ENCODE data around the gene CPXM1. TPM values are rescaled to one million over a fixed set of nuclear protein-coding genes. Genes with fewer than 3 reads are reported as not detected.

The CPXM1 gene
- total RNA-seq, 1 experiment from 2014 or later: not detected

DNA sequence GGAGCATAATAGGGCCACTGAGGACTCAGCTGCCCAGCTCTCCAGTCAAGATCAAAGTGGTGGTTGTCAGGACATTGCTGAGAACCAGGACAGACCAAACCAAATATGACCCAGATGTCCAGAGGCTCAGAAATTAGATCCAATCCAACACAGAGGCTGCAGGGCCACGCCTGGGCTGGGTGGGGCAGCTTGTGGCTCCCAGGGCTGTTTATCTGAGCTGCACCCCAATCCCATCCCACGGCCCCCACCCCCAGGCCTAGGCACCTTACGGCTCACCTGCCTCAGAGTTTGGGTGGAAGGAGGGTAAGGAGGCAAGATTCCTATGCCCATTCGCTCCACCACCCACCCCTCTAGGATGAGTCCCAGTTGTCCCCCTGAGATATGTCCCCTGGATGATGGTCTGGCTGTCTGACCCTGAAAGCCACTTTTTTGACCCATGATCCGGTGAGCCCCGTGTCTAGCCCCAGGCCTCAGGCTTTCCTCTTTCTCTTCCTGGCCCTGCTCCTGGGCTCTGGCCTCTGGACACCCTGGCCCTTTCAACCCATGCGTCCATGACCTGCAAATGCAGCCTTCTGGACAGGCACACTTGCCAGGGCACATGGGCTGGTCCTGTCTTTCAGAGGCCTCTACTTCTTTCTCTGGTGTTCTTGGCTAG lies 40.0 kb downstream of the CPXM1 start:
- Histone ChIP-seq H3K27me3 (ENCODE audit: low read length) (no peaks in the 10 kb centered on the region), H3K4me1 (ENCODE audit: insufficient read depth, low read length) (peaks cover 5% of the 10 kb centered on the region; the same call in 1 of the 2 replicates), H4K20me1 (ENCODE audit: low read length) (no peaks in the 10 kb centered on the region), H3K9ac (ENCODE audit: low read length) (no peak overlapping the region), H3K36me3 (ENCODE audit: low read depth, low read length) (no peaks in the 10 kb centered on the region), H3K79me2 (ENCODE audit: low read length) (no peaks in the 10 kb centered on the region), H2AFZ (ENCODE audit: low read length) (no peak overlapping the region), H3K4me3 (ENCODE audit: low read length) (no peak overlapping the region), H3K27ac (ENCODE audit: low read length) (no peak overlapping the region), H3K9me2 (replicated peaks; ENCODE audit: low read length) (no peaks in the 10 kb centered on the region), H3K4me2 (ENCODE audit: low read length) (no peak overlapping the region), H3F3A (ENCODE audit: low read length, unreplicated experiment) (no peaks in the 10 kb centered on the region), H3K9me3 (ENCODE audit: low read length) (no peaks in the 10 kb centered on the region)
- no TSS peak for BruUV-seq (replicated peaks)
- ChIA-PET CTCF (no interaction called here), POLR2A (ENCODE audit: unreplicated experiment) (no interaction called here)
- TF ChIP-seq EZH2 (IDR thresholded peaks at IDR 0.05; ENCODE audit: low read length, unreplicated experiment) (no peak), EZH2phosphoT487 (IDR thresholded peaks at IDR 0.05; ENCODE audit: borderline replicate concordance, low read length) (no peak)
- TF ChIP-seq, protein P1, sequence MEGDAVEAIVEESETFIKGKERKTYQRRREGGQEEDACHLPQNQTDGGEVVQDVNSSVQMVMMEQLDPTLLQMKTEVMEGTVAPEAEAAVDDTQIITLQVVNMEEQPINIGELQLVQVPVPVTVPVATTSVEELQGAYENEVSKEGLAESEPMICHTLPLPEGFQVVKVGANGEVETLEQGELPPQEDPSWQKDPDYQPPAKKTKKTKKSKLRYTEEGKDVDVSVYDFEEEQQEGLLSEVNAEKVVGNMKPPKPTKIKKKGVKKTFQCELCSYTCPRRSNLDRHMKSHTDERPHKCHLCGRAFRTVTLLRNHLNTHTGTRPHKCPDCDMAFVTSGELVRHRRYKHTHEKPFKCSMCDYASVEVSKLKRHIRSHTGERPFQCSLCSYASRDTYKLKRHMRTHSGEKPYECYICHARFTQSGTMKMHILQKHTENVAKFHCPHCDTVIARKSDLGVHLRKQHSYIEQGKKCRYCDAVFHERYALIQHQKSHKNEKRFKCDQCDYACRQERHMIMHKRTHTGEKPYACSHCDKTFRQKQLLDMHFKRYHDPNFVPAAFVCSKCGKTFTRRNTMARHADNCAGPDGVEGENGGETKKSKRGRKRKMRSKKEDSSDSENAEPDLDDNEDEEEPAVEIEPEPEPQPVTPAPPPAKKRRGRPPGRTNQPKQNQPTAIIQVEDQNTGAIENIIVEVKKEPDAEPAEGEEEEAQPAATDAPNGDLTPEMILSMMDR (conservative IDR thresholded peaks at IDR 0.05; ENCODE audit: low read depth, low read length): no peak
- no peak for DNase-seq
- intact Hi-C loops (cut with micrococcal nuclease): no loop called here
- ATAC-seq: no peak

DNA sequence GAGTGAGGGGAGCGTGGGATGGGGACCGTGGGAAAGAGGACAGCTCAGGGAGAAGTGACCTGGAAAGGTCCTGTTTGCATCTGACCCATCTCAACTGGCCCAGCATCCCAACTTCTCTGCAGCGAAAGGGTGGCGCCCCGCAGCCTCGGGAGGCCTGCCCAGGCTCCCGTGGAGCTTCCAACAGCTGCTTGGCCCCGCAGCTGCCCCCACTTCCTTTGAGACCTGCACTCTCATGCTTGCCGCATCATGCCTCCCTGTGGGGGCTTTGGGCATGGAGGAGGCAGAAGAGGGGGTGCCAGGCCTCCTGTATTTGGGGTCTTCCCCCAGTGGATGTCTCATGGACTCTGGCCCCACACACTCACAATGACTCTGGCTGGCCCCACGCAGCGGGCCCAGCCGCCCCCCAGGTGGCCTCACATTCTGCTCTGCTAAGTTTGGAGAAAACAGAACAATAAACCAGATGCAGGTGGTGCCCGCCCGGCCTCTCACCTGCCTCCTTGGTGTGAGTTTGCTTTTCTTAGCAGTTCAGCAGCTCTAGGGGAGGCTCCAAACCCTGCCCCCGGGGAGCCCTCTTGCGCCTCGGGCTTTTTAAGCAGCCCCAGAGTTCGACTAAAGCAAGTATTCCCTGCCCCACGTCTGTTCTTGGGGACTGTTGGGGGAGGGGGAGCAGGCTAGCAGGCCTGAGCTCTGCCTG lies 40.7 kb downstream of the CPXM1 start:
- H3K4me1 ChIP-seq (ENCODE audit: insufficient read depth, low read length): peaks cover 5% of the 10 kb centered on the region; the same call in 1 of the 2 replicates
- no peaks in the 10 kb centered on the region for H4K20me1 ChIP-seq (ENCODE audit: low read length)
- ChIA-PET POLR2A (ENCODE audit: unreplicated experiment) (interaction anchor here (0.6 kb wide), 1 partner anchor 137 kb away, joined by 6 read pairs; no protein-coding TSS in a partner anchor), CTCF (no interaction called here)
- no peaks in the 10 kb centered on the region for H3K79me2 ChIP-seq (ENCODE audit: low read length)
- no peak overlapping the region for H2AFZ ChIP-seq (ENCODE audit: low read length)
- ATAC-seq: no peak
- no peak overlapping the region for H3K9ac ChIP-seq (ENCODE audit: low read length)
- BruUV-seq (replicated peaks): no TSS peak
- H3K9me3 ChIP-seq (ENCODE audit: low read length): no peaks in the 10 kb centered on the region
- H3K4me2 ChIP-seq (ENCODE audit: low read length): no peak overlapping the region
- H3K9me2 ChIP-seq (replicated peaks; ENCODE audit: low read length): no peaks in the 10 kb centered on the region
- intact Hi-C loops (cut with micrococcal nuclease): no loop called here
- TF ChIP-seq, protein P1 (conservative IDR thresholded peaks at IDR 0.05; ENCODE audit: low read depth, low read length): no peak
- TF ChIP-seq EZH2phosphoT487 (IDR thresholded peaks at IDR 0.05; ENCODE audit: borderline replicate concordance, low read length) (no peak), EZH2 (IDR thresholded peaks at IDR 0.05; ENCODE audit: low read length, unreplicated experiment) (no peak)
- no peak overlapping the region for H3K27ac ChIP-seq (ENCODE audit: low read length)
- H3K27me3 ChIP-seq (ENCODE audit: low read length): no peaks in the 10 kb centered on the region
- no peaks in the 10 kb centered on the region for H3K36me3 ChIP-seq (ENCODE audit: low read depth, low read length)
- no peaks in the 10 kb centered on the region for H3F3A ChIP-seq (ENCODE audit: low read length, unreplicated experiment)
- no peak overlapping the region for H3K4me3 ChIP-seq (ENCODE audit: low read length)
- DNase-seq: no peak

DNA sequence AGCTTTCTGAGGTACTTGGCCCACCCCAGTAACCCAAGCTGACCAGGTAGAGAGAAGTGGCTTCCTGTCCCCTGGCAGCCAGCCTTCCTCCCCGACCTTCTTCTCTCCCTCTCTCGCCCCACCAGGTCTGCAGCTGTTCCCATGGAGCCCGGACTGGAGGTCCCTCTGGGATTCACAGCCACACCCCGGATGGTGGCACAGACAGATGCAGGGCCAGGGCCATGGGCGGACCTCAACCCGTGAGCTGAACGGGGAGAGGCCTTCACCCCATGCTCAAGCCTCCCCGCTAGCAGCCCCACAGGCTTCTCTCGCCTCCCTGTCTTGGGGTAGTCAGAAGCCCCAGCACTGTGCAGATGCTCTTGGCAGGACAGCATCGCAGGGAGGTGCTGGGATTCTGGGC lies 41.3 kb downstream of the CPXM1 start:
- no peak overlapping the region for H3K4me2 ChIP-seq (ENCODE audit: low read length)
- H3K9me3 ChIP-seq (ENCODE audit: low read length): no peaks in the 10 kb centered on the region
- TF ChIP-seq, protein P1 (conservative IDR thresholded peaks at IDR 0.05; ENCODE audit: low read depth, low read length): no peak
- TF ChIP-seq EZH2 (IDR thresholded peaks at IDR 0.05; ENCODE audit: low read length, unreplicated experiment) (no peak), EZH2phosphoT487 (IDR thresholded peaks at IDR 0.05; ENCODE audit: borderline replicate concordance, low read length) (no peak)
- H3F3A ChIP-seq (ENCODE audit: low read length, unreplicated experiment): no peaks in the 10 kb centered on the region
- H3K9ac ChIP-seq (ENCODE audit: low read length): no peak overlapping the region
- ChIA-PET CTCF (no interaction called here), POLR2A (ENCODE audit: unreplicated experiment) (interaction anchor here (0.6 kb wide), 1 partner anchor 136 kb away, joined by 6 read pairs; no protein-coding TSS in a partner anchor)
- H2AFZ ChIP-seq (ENCODE audit: low read length): no peak overlapping the region
- ATAC-seq: no peak
- H4K20me1 ChIP-seq (ENCODE audit: low read length): no peaks in the 10 kb centered on the region
- H3K4me1 ChIP-seq (ENCODE audit: insufficient read depth, low read length): peaks cover 5% of the 10 kb centered on the region; the same call in 1 of the 2 replicates
- H3K36me3 ChIP-seq (ENCODE audit: low read depth, low read length): no peaks in the 10 kb centered on the region
- no peaks in the 10 kb centered on the region for H3K9me2 ChIP-seq (replicated peaks; ENCODE audit: low read length)
- intact Hi-C loops (cut with micrococcal nuclease): no loop called here
- no peak for DNase-seq
- no TSS peak for BruUV-seq (replicated peaks)
- H3K27ac ChIP-seq (ENCODE audit: low read length): no peak overlapping the region
- H3K4me3 ChIP-seq (ENCODE audit: low read length): no peak overlapping the region
- H3K79me2 ChIP-seq (ENCODE audit: low read length): no peaks in the 10 kb centered on the region
- H3K27me3 ChIP-seq (ENCODE audit: low read length): no peaks in the 10 kb centered on the region
